Left lung (tissue), 10 donors: Measurements from ENCODE around the gene GORASP1. TPM values are rescaled to one million over a fixed set of nuclear protein-coding genes. Genes with fewer than 3 reads are reported as not detected.

ENCODE experiments used
- ATAC-seq: fragments of 200-7000 bp; cut with Tn5 transposase; one replicate; pipeline ENCODE4 v1.9.1; 2020; ENCODE audit warnings: moderate library complexity
- DNase-seq, 4 donors: peaks; one replicate each; pipeline ENCODE4 v3.0.0-alpha.2; 2013 to 2020
- H3K27ac ChIP-seq, 2 donors: fragments of 200-600 bp; sonication (generic) in 1 of 2; one replicate each; pipeline versions ENCODE4 v1.5.0 to v1.8.0; 2020 to 2021
- H3K27me3 ChIP-seq, 2 donors: fragments of 200-600 bp; sonication (generic) in 1 of 2; one replicate each; pipeline versions ENCODE4 v1.5.0 to v1.8.0; 2020 to 2021
- H3K36me3 ChIP-seq, 2 donors: fragments of 200-600 bp; sonication (generic) in 1 of 2; one replicate each; pipeline versions ENCODE4 v1.5.0 to v1.8.0; 2020 to 2021
- H3K4me1 ChIP-seq, 2 donors: fragments of 200-600 bp; one replicate each; pipeline ENCODE4 v1.8.0; 2021
- H3K4me3 ChIP-seq, 2 donors: fragments of 200-600 bp; sonication (generic) in 1 of 2; one replicate each; pipeline versions ENCODE4 v1.5.0 to v1.8.0; 2020 to 2021; ENCODE audit warnings: mild to moderate bottlenecking in 1 of 2
- H3K9me3 ChIP-seq, 2 donors: fragments of 200-600 bp; sonication (generic) in 1 of 2; one replicate each; pipeline versions ENCODE4 v1.5.0 to v1.8.0; 2020 to 2021
- CTCF ChIP-seq, 2 donors: fragments of 200-600 bp; sonication (generic) in 1 of 2; IDR thresholded peaks; one replicate each; pipeline versions ENCODE4 v1.5.0 to v1.8.0; 2021; ENCODE audit warnings: antibody characterized with exemption in 2 of 2
- intact Hi-C, 2 donors: fragments of 100-400 bp; cut with DNase I; formaldehyde crosslinking; loops; one replicate each; pipeline versions ENCODE4 v1.11.2 to v1.14.2; 2022
- polyA plus RNA-seq, 6 donors: library from polyadenylated mRNA; unstranded; fragments of 120-200 nt; gene quantifications; one replicate each; pipeline ENCODE4 v1.2.1, GENCODE V29; 2013; ENCODE audit not compliant: insufficient read length in 6 of 6
- total RNA-seq, 2 donors: library from RNA; stranded (reverse); fragmentation: NEBNext Ultra II Directional; extraction: Animal tissue kit (Norgen Biotek cat#: 25700); gene quantifications; one replicate each; pipeline ENCODE4 v1.2.1, GENCODE V29; 2021
- donor health status: DM: no; HTN: yes; CAD: no.
- donor health status: DM: no; HTN: no; CAD: no.

GORASP1 gene
- total and polyA plus RNA-seq, 8 donors = 57.9 to 73.9 (median 62.8) TPM

GRCh38 chr3:39100500-39100886 is 6.9 kb downstream of the GORASP1 start:
- no peak for TF ChIP-seq CTCF (IDR thresholded peaks at IDR 0.05)
- ATAC-seq (no peak), DNase-seq (no peak)
- Histone ChIP-seq H3K27ac (no peak overlapping the region), H3K4me1 (peaks cover 0 to 45% of the 10 kb centered on the region in 2 donors), H3K9me3 (no peaks in the 10 kb centered on the region), H3K4me3 (no peak overlapping the region), H3K27me3 (no peaks in the 10 kb centered on the region), H3K36me3 (peaks cover 3 to 59% of the 10 kb centered on the region in 2 donors)
- intact Hi-C loops = no loop called here

- H3K4me1 ChIP-seq = peaks cover 0 to 40% of the 10 kb centered on the region in 2 donors
- DNase-seq = no peak
- H3K27ac ChIP-seq = no peak overlapping the region
- no peaks in the 10 kb centered on the region for H3K27me3 ChIP-seq
- no peak for ATAC-seq
- H3K36me3 ChIP-seq = peaks cover 3 to 65% of the 10 kb centered on the region in 2 donors
- no peak overlapping the region for H3K4me3 ChIP-seq
- intact Hi-C loops = no loop called here
- no peak for TF ChIP-seq CTCF (IDR thresholded peaks at IDR 0.05)
- H3K9me3 ChIP-seq = no peaks in the 10 kb centered on the region
Measured at GRCh38 chr3:39099738-39100499, 7.5 kb downstream of the GORASP1 start.

- Histone ChIP-seq H3K36me3 (peaks cover 3 to 72% of the 10 kb centered on the region in 2 donors), H3K4me3 (no peak overlapping the region), H3K27me3 (no peaks in the 10 kb centered on the region), H3K9me3 (no peaks in the 10 kb centered on the region), H3K27ac (no peak overlapping the region), H3K4me1 (peaks cover 0 to 33% of the 10 kb centered on the region in 2 donors)
- intact Hi-C loops = no loop called here
- ATAC-seq = no peak
- DNase-seq = no peak
- no peak for TF ChIP-seq CTCF (IDR thresholded peaks at IDR 0.05)
Measured at GRCh38 chr3:39099242-39099641, 8.2 kb downstream of the GORASP1 start.

GRCh38 chr3:39098473-39099000 is 8.9 kb downstream of the GORASP1 start:
- Histone ChIP-seq H3K4me1 (peaks cover 0 to 26% of the 10 kb centered on the region in 2 donors), H3K27ac (no peak overlapping the region), H3K4me3 (no peak overlapping the region), H3K9me3 (no peaks in the 10 kb centered on the region), H3K27me3 (no peaks in the 10 kb centered on the region), H3K36me3 (peaks cover 3 to 79% of the 10 kb centered on the region in 2 donors)
- intact Hi-C loops = no loop called here
- no peak for TF ChIP-seq CTCF (IDR thresholded peaks at IDR 0.05)
- DNase-seq (no peak), ATAC-seq (no peak)

GRCh38 chr3:39097716-39098472 is 9.5 kb downstream of the GORASP1 start:
- no peak overlapping the region for H3K4me3 ChIP-seq
- no peaks in the 10 kb centered on the region for H3K27me3 ChIP-seq
- intact Hi-C loops = no loop called here
- DNase-seq (no peak), ATAC-seq (no peak)
- no peak for TF ChIP-seq CTCF (IDR thresholded peaks at IDR 0.05)
- no peaks in the 10 kb centered on the region for H3K9me3 ChIP-seq
- H3K36me3 ChIP-seq = peaks cover 3 to 85% of the 10 kb centered on the region in 2 donors
- H3K27ac ChIP-seq = no peak overlapping the region
- peaks cover 0 to 19% of the 10 kb centered on the region in 2 donors for H3K4me1 ChIP-seq
